Activated CD4-positive, alpha-beta T cell treated with anti-CD3 and anti-CD28 coated beads, Interleukin-2, amount 10 ng/mL, durations not matched to agents 24 days and 14 days (primary cell): Measurements from ENCODE around the gene PTTG1IP. TPM values are rescaled to one million over a fixed set of nuclear protein-coding genes. Genes with fewer than 3 reads are reported as not detected.

Source experiments
- total RNA-seq: library from RNA; stranded (reverse); gene quantifications from 2 replicates; pipeline ENCODE4 v1.2.3, GENCODE V29; 2022

PTTG1IP gene
- total RNA-seq, 1 donor from 2014 or later = 46.5 TPM

Other genes with a start within 250 kb of the PTTG1IP start
- not detected in 2 replicates for gene KRTAP10-9, start 246.6 kb downstream of the PTTG1IP start, total RNA-seq
- not detected in 2 replicates for gene KRTAP10-10, start 236.3 kb downstream of the PTTG1IP start, total RNA-seq
- not detected in 2 replicates for gene KRTAP10-11, start 227.3 kb downstream of the PTTG1IP start, total RNA-seq
- not detected in 2 replicates for gene KRTAP12-4, start 219.0 kb downstream of the PTTG1IP start, total RNA-seq
- not detected in 2 replicates for gene KRTAP12-3, start 215.8 kb downstream of the PTTG1IP start, total RNA-seq
- not detected in 2 replicates for gene KRTAP12-2, start 206.8 kb downstream of the PTTG1IP start, total RNA-seq
- gene KRTAP12-1, start 191.5 kb downstream of the PTTG1IP start, total RNA-seq = not detected in 2 replicates
- gene KRTAP10-12, start 176.5 kb downstream of the PTTG1IP start, total RNA-seq = not detected in 2 replicates
- not detected in 2 replicates for gene TSPEAR, start 162.1 kb downstream of the PTTG1IP start, total RNA-seq
- gene UBE2G2, start 71.9 kb downstream of the PTTG1IP start, total RNA-seq = 143 and 148 TPM in 2 replicates
- gene SUMO3, start 55.6 kb downstream of the PTTG1IP start, total RNA-seq = 90.3 and 90.6 TPM in 2 replicates
- 265 and 266 TPM in 2 replicates for gene ITGB2, start 47.2 kb upstream of the PTTG1IP start, total RNA-seq
- 74.6 and 80.8 TPM in 2 replicates for gene SLX9, start 66.3 kb upstream of the PTTG1IP start, total RNA-seq
- 21.8 and 24.6 TPM in 2 replicates for gene ADARB1, start 200.9 kb upstream of the PTTG1IP start, total RNA-seq